GM18519 (cell line): ENCODE measurements around the gene ARID5B.

Source experiments
- ATAC-seq: cut with Tn5 transposase; IDR thresholded peaks from one replicate; pipeline ENCODE4 v1.9.1; 2021; ENCODE audit warnings: mild to moderate bottlenecking, moderate library complexity; ENCODE audit not compliant: unreplicated experiment, low FRiP score

ARID5B gene

DNA sequence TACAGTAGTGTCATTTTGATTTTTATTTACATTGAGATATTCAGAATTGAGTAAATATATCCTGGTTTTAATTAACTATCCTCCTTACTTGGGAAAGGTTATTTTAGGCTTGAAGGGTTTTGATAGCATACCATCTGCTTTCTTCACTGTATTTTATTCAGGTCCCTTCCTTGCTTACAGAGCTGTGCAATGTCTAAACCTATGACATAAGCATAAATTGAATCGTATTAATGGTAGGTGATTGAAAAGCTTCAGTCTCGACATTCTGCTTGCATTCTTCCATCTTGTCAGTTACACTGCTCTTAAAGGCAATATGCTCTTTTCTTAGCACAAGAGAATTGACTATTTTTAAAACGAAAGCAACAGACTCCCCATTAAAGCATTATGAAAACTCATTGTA lies 102.5 kb downstream of the ARID5B start:
- no peak for ATAC-seq

- ATAC-seq: no peak
Observed at GRCh38 chr10:62005281-62005680, 103.8 kb downstream of the ARID5B start.

DNA sequence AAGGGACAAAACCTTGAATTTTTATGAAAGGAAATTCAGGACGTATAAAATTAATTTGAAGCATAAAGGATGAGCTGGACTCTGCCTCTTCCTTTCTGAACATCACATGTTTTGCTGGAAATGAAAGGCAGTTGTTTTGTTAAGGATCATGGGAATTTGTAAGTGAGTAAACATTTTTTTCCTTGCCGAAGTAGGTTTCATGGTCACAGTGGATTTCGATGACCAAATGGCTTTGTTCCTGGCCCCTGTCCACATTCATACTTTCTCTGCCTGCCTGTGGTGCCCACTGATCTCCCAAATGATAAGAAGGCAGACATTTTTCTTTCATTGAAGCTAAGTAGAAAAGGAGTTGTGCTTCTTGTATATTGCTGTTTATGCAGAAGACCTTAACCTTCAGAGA lies 104.2 kb downstream of the ARID5B start:
- ATAC-seq: no peak

GRCh38 chr10:62007145-62007544 lies 105.6 kb downstream of the ARID5B start:
- ATAC-seq: no peak

DNA sequence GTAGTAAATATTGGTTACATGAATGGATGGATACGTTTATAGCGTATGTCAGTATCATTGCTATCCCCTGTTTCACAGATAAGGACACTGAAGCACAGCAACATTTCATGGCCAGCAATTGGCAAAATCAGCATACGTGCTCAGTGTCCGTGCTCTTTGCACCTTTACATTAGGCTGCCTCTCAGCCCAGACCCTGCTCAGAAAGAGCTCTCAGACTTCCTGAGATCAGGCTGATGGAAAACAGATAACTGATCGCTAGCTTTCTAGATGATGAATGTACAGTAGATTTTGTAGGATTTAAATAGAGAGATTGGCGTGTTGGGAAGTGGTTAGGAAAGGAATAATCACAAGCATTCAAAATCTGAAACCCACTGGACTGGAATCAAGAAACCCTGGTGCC lies 106.7 kb downstream of the ARID5B start:
- no peak for ATAC-seq

- no peak for ATAC-seq
Observed at GRCh38 chr10:62008946-62009345, 107.4 kb downstream of the ARID5B start.

DNA sequence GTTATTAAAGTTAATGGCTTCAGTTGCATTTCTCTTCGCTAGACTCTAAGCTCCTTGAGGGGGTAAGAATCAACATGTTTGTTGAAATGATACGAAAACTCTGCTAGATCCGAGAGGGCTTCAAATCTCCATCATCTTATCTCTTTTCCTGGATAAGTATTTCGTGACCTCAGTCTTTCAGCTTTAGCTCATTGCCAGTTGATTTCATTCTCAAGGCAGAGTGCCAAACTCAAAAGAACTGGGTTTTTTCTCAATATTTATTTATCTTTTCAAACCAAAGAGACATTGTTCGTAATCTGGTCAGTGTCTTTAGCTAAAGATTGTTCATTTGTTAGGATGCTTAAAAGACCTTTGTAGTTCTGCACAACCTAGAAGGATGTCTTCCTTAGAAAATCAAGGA lies 108.9 kb downstream of the ARID5B start:
- ATAC-seq: no peak

- no peak for ATAC-seq
Observed at GRCh38 chr10:62011558-62011957, 110.1 kb downstream of the ARID5B start.

DNA sequence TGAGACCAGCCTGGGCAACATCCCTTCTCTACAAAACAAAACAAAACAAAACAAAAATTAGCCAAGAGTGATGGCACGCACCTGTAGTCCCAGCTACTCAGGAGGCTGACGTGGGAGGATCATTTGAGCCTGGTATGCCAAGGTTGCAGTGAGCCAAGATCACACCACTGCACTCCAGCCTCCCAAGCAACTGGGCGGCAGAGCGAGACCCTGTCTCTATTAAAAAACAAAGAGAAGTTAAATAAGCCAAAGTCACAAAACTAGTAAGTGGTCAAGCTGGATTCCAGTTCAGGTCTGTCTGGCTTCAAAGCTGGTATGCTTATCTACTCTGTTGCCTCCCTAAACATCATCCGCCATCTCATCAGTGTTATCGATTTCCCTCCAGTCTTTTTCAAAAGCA lies 110.8 kb downstream of the ARID5B start:
- ATAC-seq: no peak

- ATAC-seq: no peak
Observed at GRCh38 chr10:62014510-62014909, 113.0 kb downstream of the ARID5B start.

- no peak for ATAC-seq
Observed at GRCh38 chr10:62015994-62016393, 114.5 kb downstream of the ARID5B start.

- ATAC-seq: peak; percentile 53
Observed at GRCh38 chr10:62016623-62017490, 115.4 kb downstream of the ARID5B start.

- ATAC-seq: no peak
Observed at GRCh38 chr10:62017491-62017870, 116.0 kb downstream of the ARID5B start.

DNA sequence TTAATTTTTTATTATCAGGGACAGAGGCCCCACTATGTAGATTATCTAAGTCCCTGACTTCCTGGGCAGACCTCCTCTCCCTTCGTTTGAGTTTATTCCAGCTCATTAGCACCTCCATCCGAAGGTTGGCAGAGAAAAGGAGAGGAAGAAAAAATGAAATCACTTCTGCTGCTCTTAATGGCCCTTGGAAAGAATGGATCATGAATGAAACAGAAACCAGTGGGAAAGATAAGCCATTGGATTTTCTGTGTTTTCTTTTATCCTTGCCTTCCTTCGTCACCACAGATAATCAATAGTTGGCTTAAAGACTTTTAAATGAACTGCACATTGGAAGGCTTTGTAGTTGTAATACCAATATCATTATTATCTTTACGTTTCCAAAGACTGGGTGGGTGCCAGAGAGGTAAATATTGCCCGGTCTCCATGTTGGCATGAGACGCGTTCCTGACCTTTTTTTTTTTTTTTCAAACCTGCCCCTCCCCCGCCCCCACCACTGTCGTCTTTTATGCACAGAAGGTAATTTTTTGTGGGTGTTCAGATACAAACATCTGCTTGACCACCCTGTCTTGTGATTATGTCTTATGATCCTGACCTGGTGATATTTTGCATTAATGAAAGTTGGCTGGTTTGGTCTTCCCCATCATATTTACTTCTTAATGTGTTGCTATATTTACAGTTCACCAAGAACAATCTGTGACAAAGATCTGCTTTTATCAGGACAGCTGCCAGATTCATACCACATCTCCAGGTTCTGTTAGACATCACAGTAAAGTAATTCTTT lies 116.8 kb downstream of the ARID5B start:
- no peak for ATAC-seq

DNA sequence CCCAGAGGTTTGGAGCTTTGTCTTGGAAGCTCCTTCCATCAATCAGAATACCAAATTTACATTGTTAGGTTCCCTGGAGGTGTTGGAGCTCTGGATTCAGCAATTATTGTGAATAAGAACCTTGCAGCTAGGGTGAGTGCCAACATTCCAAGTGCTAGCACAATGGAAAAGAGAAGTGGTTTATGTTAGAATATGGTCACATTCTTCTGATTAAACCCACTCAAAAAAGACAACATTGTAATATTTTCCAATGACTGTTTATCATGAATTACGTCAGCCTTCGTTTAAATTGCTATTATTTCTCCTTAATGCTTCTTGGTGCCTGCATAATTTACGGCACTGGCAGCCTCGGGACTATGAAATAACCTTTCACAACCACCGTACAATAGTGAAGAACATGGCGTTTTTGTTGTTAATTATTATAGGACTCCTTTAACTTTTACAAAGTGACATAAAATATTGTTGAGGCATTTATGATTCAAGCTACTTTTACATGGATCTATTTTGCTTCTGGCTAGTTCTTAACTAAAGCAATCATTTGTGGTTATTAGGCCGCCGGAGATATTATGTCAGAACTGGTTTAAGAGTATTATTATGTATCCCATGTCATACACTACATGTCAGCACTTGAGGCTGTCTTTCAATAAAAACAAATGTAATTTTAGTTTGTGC lies 117.7 kb downstream of the ARID5B start:
- ATAC-seq: no peak

GRCh38 chr10:62019685-62020359 lies 118.3 kb downstream of the ARID5B start:
- ATAC-seq: no peak

DNA sequence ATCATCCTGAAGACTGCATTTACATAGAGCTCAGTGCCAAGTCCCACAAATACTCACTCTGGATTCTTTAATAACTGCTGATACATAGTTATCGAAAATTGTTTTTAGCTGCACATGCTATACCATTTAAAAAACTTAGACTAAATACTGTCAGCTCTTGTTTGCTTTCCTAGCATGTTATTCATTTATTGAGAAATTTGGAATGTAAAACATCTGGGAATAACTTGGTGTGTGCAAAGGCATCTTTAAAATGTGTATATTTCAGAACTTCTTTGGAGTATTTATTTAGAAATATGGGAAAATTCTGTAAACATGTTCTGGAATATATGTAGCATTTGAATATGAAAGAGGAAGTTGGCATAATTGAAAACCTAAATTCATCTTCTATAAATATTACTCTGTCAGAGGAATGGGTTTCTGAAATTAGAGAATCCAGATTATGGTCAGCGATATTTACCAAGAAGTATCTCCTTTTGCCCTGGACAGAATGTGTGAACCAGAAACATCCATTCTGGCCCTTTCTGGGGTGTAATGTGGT lies 119.7 kb downstream of the ARID5B start:
- no peak for ATAC-seq

GRCh38 chr10:62021978-62022802 lies 120.7 kb downstream of the ARID5B start:
- ATAC-seq: no peak

GRCh38 chr10:62022830-62023229 lies 121.3 kb downstream of the ARID5B start:
- ATAC-seq: no peak

DNA sequence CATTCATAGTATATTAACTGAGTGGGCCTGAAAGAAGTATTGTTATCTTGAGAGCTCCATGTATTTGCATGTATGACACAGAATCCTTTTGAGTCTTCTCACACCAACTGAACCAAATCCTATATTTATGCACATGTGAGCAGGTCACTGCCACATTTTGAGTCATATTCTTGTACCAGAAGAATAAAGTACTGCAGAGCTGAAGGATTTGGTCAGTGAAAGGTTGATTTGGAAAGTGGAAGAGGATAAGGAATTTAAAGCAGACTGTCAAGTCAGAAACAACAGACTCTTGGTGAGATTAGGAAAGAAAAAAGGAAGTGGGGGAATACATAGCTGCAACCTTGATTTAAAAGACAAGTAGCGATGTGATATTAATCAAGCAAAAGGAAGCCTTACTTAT lies 121.8 kb downstream of the ARID5B start:
- ATAC-seq: no peak
